ENCODE measurements around the gene CHRD. TPM values are rescaled to one million over a fixed set of nuclear protein-coding genes. Genes with fewer than 3 reads are reported as not detected.

The CHRD gene
- total and polyA plus RNA-seq, 4 experiments from 2014 or later: not detected

- POLR2A ChIA-PET (ENCODE audit: partially characterized antibody): no interaction called here
- H3K27me3 Mint-ChIP-seq: no peaks in the 10 kb centered on the region
These were observed 21.6 kb upstream of the CHRD start for GRCh38 chr3:184358124-184358767.

GRCh38 chr3:184358921-184359350 lies 20.9 kb upstream of the CHRD start:
- H3K27me3 ChIP-seq (ENCODE audit: insufficient read depth, low read length): no peaks in the 10 kb centered on the region
- H3K4me3 ChIP-seq (ENCODE audit: low read length in 2 of 2): no peak overlapping the region
- H3K4me1 ChIP-seq (ENCODE audit: insufficient read depth, low read length): peaks cover 21% of the 10 kb centered on the region
- DNase-seq: no peak
- H3K4me1 Mint-ChIP-seq: peaks cover 3 to 26% (median 13%) of the 10 kb centered on the region in 4 donors
- peak overlapping the region in 1 of 7 donors; percentile 47 for H3K27ac Mint-ChIP-seq
- ChIA-PET POLR2A (ENCODE audit: partially characterized antibody) (no interaction called here), CTCF (ENCODE audit: partially characterized antibody) (interaction anchor here (1.0 to 5.6 kb wide), 3 partner anchors 9 to 157 kb away, joined by 3 to 29 read pairs (median 3); no protein-coding TSS in a partner anchor)
- peaks cover 0 to 2% (median 0%) of the 10 kb centered on the region in 8 donors for H3K9me3 Mint-ChIP-seq
- peak overlapping the region in 1 of 8 donors; percentile 35 for H3K4me3 Mint-ChIP-seq
- H3K27me3 Mint-ChIP-seq: no peaks in the 10 kb centered on the region
- intact Hi-C loops (cut with micrococcal nuclease): no loop called here
- no peaks in the 10 kb centered on the region for H3K36me3 ChIP-seq (ENCODE audit: insufficient read depth, low read length)
- peaks cover 3 to 9% of the 10 kb centered on the region in 2 donors for H3K36me3 Mint-ChIP-seq
- H3K9me3 ChIP-seq (ENCODE audit: control insufficient read depth in 1 of 2, low read length in 2 of 2): no peaks in the 10 kb centered on the region
- no peak overlapping the region for H3K27ac ChIP-seq (ENCODE audit: low read depth, low read length)

More at GRCh38 chr3:184358124-184358767, 21.6 kb upstream of the CHRD start:
- H3K36me3 Mint-ChIP-seq: peaks cover 3 to 6% of the 10 kb centered on the region in 2 donors
- Histone ChIP-seq H3K4me3 (ENCODE audit: low read length in 2 of 2) (no peak overlapping the region), H3K9me3 (ENCODE audit: control insufficient read depth in 1 of 2, low read length in 2 of 2) (no peaks in the 10 kb centered on the region), H3K27ac (ENCODE audit: low read depth, low read length) (no peak overlapping the region), H3K36me3 (ENCODE audit: insufficient read depth, low read length) (no peaks in the 10 kb centered on the region), H3K27me3 (ENCODE audit: insufficient read depth, low read length) (no peaks in the 10 kb centered on the region), H3K4me1 (ENCODE audit: insufficient read depth, low read length) (peaks cover 20% of the 10 kb centered on the region)
- CTCF ChIA-PET (ENCODE audit: partially characterized antibody): no interaction called here
- intact Hi-C loops (cut with micrococcal nuclease): no loop called here
- no peaks in the 10 kb centered on the region for H3K9me3 Mint-ChIP-seq
- DNase-seq: no peak
- peak overlapping the region in 1 of 8 donors; percentile 15 for H3K4me3 Mint-ChIP-seq
- H3K27ac Mint-ChIP-seq: no peak overlapping the region
- peaks cover 3 to 19% (median 10%) of the 10 kb centered on the region in 4 donors for H3K4me1 Mint-ChIP-seq

- no peak for DNase-seq
- ChIA-PET CTCF (ENCODE audit: partially characterized antibody) (interaction anchor here (1.0 to 5.6 kb wide), 3 partner anchors 9 to 156 kb away, joined by 3 to 29 read pairs (median 3); no protein-coding TSS in a partner anchor), POLR2A (ENCODE audit: partially characterized antibody) (no interaction called here)
- Histone ChIP-seq H3K27me3 (ENCODE audit: insufficient read depth, low read length) (no peaks in the 10 kb centered on the region), H3K4me1 (ENCODE audit: insufficient read depth, low read length) (peaks cover 21% of the 10 kb centered on the region), H3K9me3 (ENCODE audit: control insufficient read depth in 1 of 2, low read length in 2 of 2) (no peaks in the 10 kb centered on the region), H3K4me3 (ENCODE audit: low read length in 2 of 2) (no peak overlapping the region), H3K36me3 (ENCODE audit: insufficient read depth, low read length) (no peaks in the 10 kb centered on the region), H3K27ac (ENCODE audit: low read depth, low read length) (no peak overlapping the region)
- Mint-ChIP-seq H3K36me3 (peaks cover 3 to 11% of the 10 kb centered on the region in 2 donors), H3K27me3 (no peaks in the 10 kb centered on the region), H3K4me1 (peaks cover 7 to 32% (median 16%) of the 10 kb centered on the region in 4 donors), H3K9me3 (peaks cover 0 to 2% (median 0%) of the 10 kb centered on the region in 8 donors), H3K4me3 (peak overlapping the region in 3 of 8 donors; percentile 69 to 86 (median 80)), H3K27ac (peak overlapping the region in 2 of 7 donors; percentile 35 to 78)
- intact Hi-C loops (cut with micrococcal nuclease): loop anchor here (5.0 kb wide), 3 partner anchors 58 to 453 kb away; partner anchors contain the start of genes ABCF3 and VPS8
These were observed 20.2 kb upstream of the CHRD start for GRCh38 chr3:184359610-184360009.

GRCh38 chr3:184360070-184360928 lies 19.6 kb upstream of the CHRD start:
- Mint-ChIP-seq H3K4me3 (peak overlapping the region; percentile 78 to 86 (median 84)), H3K36me3 (peaks cover 6 to 17% of the 10 kb centered on the region in 2 donors), H3K27ac (peak overlapping the region in 6 of 7 donors; percentile 25 to 78 (median 50)), H3K4me1 (peaks cover 11 to 39% (median 22%) of the 10 kb centered on the region in 4 donors), H3K27me3 (no peaks in the 10 kb centered on the region), H3K9me3 (peaks cover 0 to 2% (median 0%) of the 10 kb centered on the region in 8 donors)
- intact Hi-C loops (cut with micrococcal nuclease): loop anchor here (5.0 kb wide), 3 partner anchors 57 to 452 kb away; partner anchors contain the start of genes ABCF3 and VPS8
- Histone ChIP-seq H3K4me3 (ENCODE audit: low read length in 2 of 2) (no peak overlapping the region), H3K9me3 (ENCODE audit: control insufficient read depth in 1 of 2, low read length in 2 of 2) (no peaks in the 10 kb centered on the region), H3K36me3 (ENCODE audit: insufficient read depth, low read length) (no peaks in the 10 kb centered on the region), H3K27ac (ENCODE audit: low read depth, low read length) (no peak overlapping the region), H3K4me1 (ENCODE audit: insufficient read depth, low read length) (peaks cover 22% of the 10 kb centered on the region), H3K27me3 (ENCODE audit: insufficient read depth, low read length) (no peaks in the 10 kb centered on the region)
- POLR2A ChIA-PET (ENCODE audit: partially characterized antibody): interaction anchor here (0.9 kb wide), 1 partner anchor 9 kb away, joined by 4 read pairs; no protein-coding TSS in a partner anchor
- DNase-seq: no peak
- CTCF ChIA-PET (ENCODE audit: partially characterized antibody): interaction anchor here (0.9 to 5.6 kb wide), 4 partner anchors 8 to 181 kb away, joined by 3 to 29 read pairs (median 3); no protein-coding TSS in a partner anchor

GRCh38 chr3:184360929-184361531 lies 18.8 kb upstream of the CHRD start:
- H3K27me3 ChIP-seq (ENCODE audit: insufficient read depth, low read length): no peaks in the 10 kb centered on the region
- peaks cover 13 to 39% (median 23%) of the 10 kb centered on the region in 4 donors for H3K4me1 Mint-ChIP-seq
- H3K4me3 ChIP-seq (ENCODE audit: low read length in 2 of 2): peak overlapping the region; percentile 36 to 50
- peak overlapping the region; percentile 41 for H3K27ac ChIP-seq (ENCODE audit: low read depth, low read length)
- no peaks in the 10 kb centered on the region for H3K27me3 Mint-ChIP-seq
- ChIA-PET POLR2A (ENCODE audit: partially characterized antibody) (interaction anchor here (0.9 to 2.3 kb wide), 6 partner anchors 8 to 226 kb away, joined by 3 to 10 read pairs (median 6); partner anchors contain the start of genes AP2M1, EIF2B5 and FAM131A), CTCF (ENCODE audit: partially characterized antibody) (interaction anchor here (0.9 to 5.6 kb wide), 7 partner anchors 8 to 181 kb away, joined by 3 to 29 read pairs (median 4); partner anchors contain the start of gene EEF1AKMT4)
- peak overlapping the region; percentile 78 to 86 (median 84) for H3K4me3 Mint-ChIP-seq
- intact Hi-C loops (cut with micrococcal nuclease): loop anchor here (5.0 kb wide), 3 partner anchors 56 to 451 kb away; partner anchors contain the start of genes ABCF3 and VPS8
- peak overlapping the region in 6 of 7 donors; percentile 35 to 85 (median 66) for H3K27ac Mint-ChIP-seq
- H3K4me1 ChIP-seq (ENCODE audit: insufficient read depth, low read length): peaks cover 22% of the 10 kb centered on the region
- DNase-seq: no peak
- peaks cover 0 to 2% (median 0%) of the 10 kb centered on the region in 8 donors for H3K9me3 Mint-ChIP-seq
- peaks cover 2% of the 10 kb centered on the region for H3K36me3 ChIP-seq (ENCODE audit: insufficient read depth, low read length)
- no peaks in the 10 kb centered on the region for H3K9me3 ChIP-seq (ENCODE audit: control insufficient read depth in 1 of 2, low read length in 2 of 2)
- peaks cover 6 to 20% of the 10 kb centered on the region in 2 donors for H3K36me3 Mint-ChIP-seq

- Histone ChIP-seq H3K27me3 (ENCODE audit: insufficient read depth, low read length) (no peaks in the 10 kb centered on the region), H3K4me3 (ENCODE audit: low read length in 2 of 2) (peak within 1 kb of the TSS; percentile 81 to 92), H3K36me3 (ENCODE audit: insufficient read depth, low read length) (peaks cover 4% of the 10 kb centered on the region), H3K4me1 (ENCODE audit: insufficient read depth, low read length) (peaks cover 22% of the 10 kb centered on the region), H3K27ac (ENCODE audit: low read depth, low read length) (peak within 1 kb of the TSS; percentile 75), H3K9me3 (ENCODE audit: control insufficient read depth in 1 of 2, low read length in 2 of 2) (no peaks in the 10 kb centered on the region)
- ChIA-PET POLR2A (ENCODE audit: partially characterized antibody) (interaction anchor here (0.5 to 2.3 kb wide), 13 partner anchors 13 to 226 kb away, joined by 3 to 10 read pairs (median 4); partner anchors contain the start of genes ABCF3, AP2M1, EEF1AKMT4 and EIF2B5), CTCF (ENCODE audit: partially characterized antibody) (interaction anchor here (1.2 to 5.6 kb wide), 6 partner anchors 9 to 200 kb away, joined by 3 to 29 read pairs (median 4); partner anchors contain the start of genes EEF1AKMT4 and EPHB3)
- intact Hi-C loops (cut with micrococcal nuclease): loop anchor here (5.0 kb wide), 3 partner anchors 56 to 451 kb away; partner anchors contain the start of genes ABCF3 and VPS8
- Mint-ChIP-seq H3K36me3 (peaks cover 6 to 23% of the 10 kb centered on the region in 2 donors), H3K4me1 (peaks cover 14 to 39% (median 24%) of the 10 kb centered on the region in 4 donors), H3K27ac (peak within 1 kb of the TSS; percentile 77 to 99 (median 94)), H3K27me3 (no peaks in the 10 kb centered on the region), H3K9me3 (peaks cover 0 to 2% (median 0%) of the 10 kb centered on the region in 8 donors), H3K4me3 (peak within 1 kb of the TSS; percentile 90 to 99 (median 96))
- peak in 3 of 5 donors; percentile 36 to 55 (median 43) for DNase-seq
These were observed 18.3 kb upstream of the CHRD start, which contains the start of the genes CLCN2 and POLR2H for GRCh38 chr3:184361532-184361931. Gene CLCN2, minus strand, starts transcription at chr3:184361605. Its CDS starts 126 bp downstream, at chr3:184361479. Gene POLR2H, plus strand, starts transcription at chr3:184361710. Its CDS starts 1,783 bp downstream, at chr3:184363493.

Data from CD4-positive, alpha-beta memory T cell (primary cell).